NCI-H460 (cell line): ENCODE results near the gene PPIL3. TPM values are rescaled to one million over a fixed set of nuclear protein-coding genes. Genes with fewer than 3 reads are reported as not detected.

Experiments
- small RNA-seq, 2 experiments: library from RNA; depleted of rRNA; stranded (forward); fragments of <200 nt; gene quantifications; one replicate each; pipeline ENCODE3, GENCODE V24; 2014
- total RNA-seq: library from RNA; depleted of rRNA; stranded (reverse); fragments of >200 nt; shearing (Covaris generic); gene quantifications from 2 replicates; pipeline ENCODE4 v1.2.3, GENCODE V29; 2014; rRNA removed

The PPIL3 gene
- total RNA-seq, 1 experiment from 2014 or later, result 102 TPM

Small RNA genes within 50 kb of the gene (small RNA-seq; reads per million reads assigned to genes)
- 0 reads per million in 2 experiments for gene RF00019
- gene RNA5SP115, result 0 to 0.02 reads per million in 2 experiments
- 0 to 0.02 reads per million in 2 experiments for gene RNU6-312P
- 0.06 to 0.47 reads per million in 2 experiments for gene RNU6-31P
- gene RNU6-762P, result 0 reads per million in 2 experiments

Other genes with a start within 250 kb of the PPIL3 start
- gene BZW1, start 77.2 kb downstream of the PPIL3 start, total RNA-seq, result 1,294 and 1,408 TPM in 2 replicates
- gene CLK1, start 24.4 kb downstream of the PPIL3 start, total RNA-seq, result 85.3 and 90.7 TPM in 2 replicates
- 75.4 and 83.8 TPM in 2 replicates for gene NIF3L1, start 294 bp upstream of the PPIL3 start, total RNA-seq
- gene ORC2, start 74.6 kb upstream of the PPIL3 start, total RNA-seq, result 28.4 and 30.9 TPM in 2 replicates
- 6.6 and 8.6 TPM in 2 replicates for gene HYCC2, start 182.6 kb upstream of the PPIL3 start, total RNA-seq
- gene NDUFB3, start 182.9 kb upstream of the PPIL3 start, total RNA-seq, result 106 and 123 TPM in 2 replicates
- 70.1 and 71.1 TPM in 2 replicates for gene CFLAR, start 227.1 kb upstream of the PPIL3 start, total RNA-seq